IMR-90 (cell line): Measurements from ENCODE around the gene KCNS1. TPM values are rescaled to one million over a fixed set of nuclear protein-coding genes. Genes with fewer than 3 reads are reported as not detected.

Experiments used
- ATAC-seq: fragments of 200-7000 bp; cut with Tn5 transposase; 2 replicates; pipeline ENCODE4 v1.9.1; 2020; ENCODE audit warnings: low read depth, mild to moderate bottlenecking, moderate library complexity
- BruUV-seq: library from RNA; stranded (reverse); fragments of 400-500 nt; replicated peaks from 2 replicates; lab custom pipeline; 2021; lab: Mats Ljungman, UMichigan
- CTCF ChIA-PET: fragments of 300-600 bp; formaldehyde crosslinking; extraction: SDS; loops from one replicate; lab custom pipeline; 2021; ENCODE audit warnings: antibody characterized with exemption; lab: Yijun Ruan, JAX
- POLR2A ChIA-PET: fragments of 300-600 bp; sonication (Branson Sonifier 250); formaldehyde crosslinking; loops from one replicate; lab custom pipeline; 2022; ENCODE audit warnings: antibody characterized with exemption; ENCODE audit not compliant: unreplicated experiment; lab: Charles Lee
- DNase-seq: peaks from one replicate; pipeline ENCODE4 v3.0.0; 2013
- H2AFZ ChIP-seq: replicated peaks from 2 replicates; pipeline ENCODE3; 2013; ENCODE audit warnings: low read length, mild to moderate bottlenecking; ENCODE audit not compliant: poor library complexity
- H2AK5ac ChIP-seq: 2 replicates; pipeline ENCODE4 v1.6.1; 2013; ENCODE audit warnings: low read depth, low read length, inconsistent platforms
- H2AK9ac ChIP-seq: replicated peaks from 2 replicates; pipeline ENCODE3; 2013; ENCODE audit warnings: mild to moderate bottlenecking, low read depth, low read length, moderate library complexity; ENCODE audit not compliant: poor library complexity
- H2BK120ac ChIP-seq: 2 replicates; pipeline ENCODE4 v1.6.1; 2013; ENCODE audit warnings: low read depth, low read length, inconsistent platforms
- H2BK15ac ChIP-seq: 3 replicates; pipeline ENCODE4 v1.6.1; 2013; ENCODE audit warnings: low read depth, low read length, inconsistent platforms
- H2BK20ac ChIP-seq: 2 replicates; pipeline ENCODE4 v1.6.1; 2013; ENCODE audit warnings: low read depth, mild to moderate bottlenecking, inconsistent platforms, low read length, moderate library complexity
- H2BK5ac ChIP-seq: 2 replicates; pipeline ENCODE4 v1.6.1; 2013; ENCODE audit warnings: mild to moderate bottlenecking, low read depth, low read length, inconsistent platforms; ENCODE audit not compliant: poor library complexity, severe bottlenecking
- H3K14ac ChIP-seq: replicated peaks from 2 replicates; pipeline ENCODE4 v1.6.1; 2013; ENCODE audit warnings: low read depth, low read length, inconsistent platforms
- H3K18ac ChIP-seq: 2 replicates; pipeline ENCODE4 v1.6.1; 2013; ENCODE audit warnings: low read depth, low read length, control low read depth
- H3K23ac ChIP-seq: 2 replicates; pipeline ENCODE4 v1.6.1; 2013; ENCODE audit warnings: low read depth, low read length, inconsistent platforms
- H3K27ac ChIP-seq: 2 replicates; pipeline ENCODE4 v1.5.1; 2013; ENCODE audit warnings: mild to moderate bottlenecking, control low read depth, low read length; ENCODE audit not compliant: insufficient read depth
- H3K27me3 ChIP-seq: 2 replicates; pipeline ENCODE4 v1.6.1; 2013; ENCODE audit warnings: low read length; ENCODE audit not compliant: control insufficient read depth, insufficient read depth
- H3K36me3 ChIP-seq: 2 replicates; pipeline ENCODE4 v1.6.1; 2013; ENCODE audit warnings: low read length, mixed read lengths; ENCODE audit not compliant: control insufficient read depth, insufficient read depth
- H3K4ac ChIP-seq: 2 replicates; pipeline ENCODE4 v1.6.1; 2013; ENCODE audit warnings: low read depth, low read length, inconsistent platforms
- H3K4me1 ChIP-seq: 2 replicates; pipeline ENCODE4 v1.6.1; 2013; ENCODE audit warnings: low read length, mixed read lengths; ENCODE audit not compliant: control insufficient read depth, insufficient read depth
- H3K4me2 ChIP-seq: 2 replicates; pipeline ENCODE4 v1.6.1; 2013; ENCODE audit warnings: low read depth, mild to moderate bottlenecking, control low read depth, low read length, moderate library complexity
- H3K4me3 ChIP-seq: 2 replicates; pipeline ENCODE4 v1.5.1; 2013; ENCODE audit warnings: low read depth, mild to moderate bottlenecking, control low read depth, low read length, moderate library complexity; ENCODE audit not compliant: insufficient read depth
- H3K56ac ChIP-seq: 2 replicates; pipeline ENCODE4 v1.6.1; 2013; ENCODE audit warnings: low read length, inconsistent platforms; ENCODE audit not compliant: insufficient read depth; ENCODE audit errors: extremely low read depth
- H3K79me1 ChIP-seq, 2 experiments: 2 replicates each; pipeline ENCODE4 v1.6.1; 2013; ENCODE audit warnings: low read length in 2 of 2, inconsistent platforms in 1 of 2, low read depth in 1 of 2
- H3K9ac ChIP-seq: 2 replicates; pipeline ENCODE4 v1.6.1; 2013; ENCODE audit warnings: low read depth, low read length, control low read depth
- H3K9me1 ChIP-seq: 2 replicates; pipeline ENCODE4 v1.6.1; 2013; ENCODE audit warnings: low read length, inconsistent platforms; ENCODE audit not compliant: insufficient read depth
- H3K9me3 ChIP-seq: 2 replicates; pipeline ENCODE4 v1.6.1; 2013; ENCODE audit warnings: low read length; ENCODE audit not compliant: control insufficient read depth, insufficient read depth
- H4K20me1 ChIP-seq: 2 replicates; pipeline ENCODE4 v1.6.1; 2013; ENCODE audit warnings: low read length, inconsistent platforms; ENCODE audit not compliant: insufficient read depth
- H4K5ac ChIP-seq: 2 replicates; pipeline ENCODE4 v1.6.1; 2013; ENCODE audit warnings: mild to moderate bottlenecking, low read depth, low read length, control low read depth
- H4K8ac ChIP-seq, 2 experiments: 2 replicates each; pipeline ENCODE4 v1.6.1; 2013; ENCODE audit warnings: low read depth in 2 of 2, low read length in 2 of 2, control low read depth in 1 of 2, inconsistent platforms in 1 of 2
- H4K91ac ChIP-seq: 2 replicates; pipeline ENCODE4 v1.6.1; 2013; ENCODE audit warnings: low read depth, low read length, inconsistent platforms; ENCODE audit not compliant: insufficient read depth
- CHD1 ChIP-seq: IDR thresholded peaks from 2 replicates; pipeline ENCODE4 v1.6.1; 2012; ENCODE audit warnings: low read depth, low read length, improper control_type of control experiment
- ELK1 ChIP-seq: fragments of 150-350 bp; IDR thresholded peaks from 2 replicates; pipeline ENCODE4 v1.6.1; 2016; ENCODE audit warnings: low read depth, mild to moderate bottlenecking, low read length, moderate library complexity, borderline replicate concordance
- MXI1 ChIP-seq: IDR thresholded peaks from 2 replicates; pipeline ENCODE4 v1.6.1; 2012; ENCODE audit warnings: low read depth, mild to moderate bottlenecking, low read length, moderate library complexity, borderline replicate concordance
- WGBS, 2 experiments: methylation state at CpG; one replicate each; pipeline versions ENCODE4 v1.1.5 to v1.1.7; 2013; ENCODE audit warnings: missing lambda C conversion rate in 2 of 2; ENCODE audit not compliant: insufficient read length in 1 of 2; ENCODE audit errors: extremely low coverage in 2 of 2; 5-methylcytosine and 5-hydroxymethylcytosine counted together
- dilution Hi-C: fragments of 300-500 bp; cut with HindIII; formaldehyde crosslinking; loops from one replicate; pipeline ENCODE4 v1.14.3; 2018; ENCODE audit warnings: low sequenced_read_pairs; ENCODE audit not compliant: unreplicated experiment
- in situ Hi-C: fragments of 300-500 bp; cut with MboI; formaldehyde crosslinking; loops from 3 replicates; pipeline ENCODE4 v1.14.3; 2019; ENCODE audit warnings: low sequenced_read_pairs, inconsistent platforms, mixed read lengths
- intact Hi-C: fragments of 100-400 bp; cut with micrococcal nuclease; formaldehyde crosslinking; loops from 2 replicates; pipeline ENCODE4 v1.10.0; 2022
- polyA plus RNA-seq, 3 experiments: library from polyadenylated mRNA; depleted of rRNA; stranded (reverse); fragments of >200 nt; gene quantifications; 2 replicates each; pipeline ENCODE4 v1.2.3, GENCODE V29; 2012; ENCODE audit warnings: low replicate concordance in 1 of 3
- total RNA-seq: library from RNA; depleted of rRNA; stranded (reverse); fragments of >200 nt; gene quantifications from 2 replicates; pipeline ENCODE4 v1.2.3, GENCODE V29; 2012

The KCNS1 gene
- total and polyA plus RNA-seq, 2 of the 4 experiments (the other 2 are of a cell fraction), result 0.54 to 0.62 TPM

- in situ Hi-C loops (no loop called here), intact Hi-C loops (no loop called here), dilution Hi-C loops (no loop called here)
- Histone ChIP-seq H2BK120ac (no peak overlapping the region), H3K4me3 (no peak overlapping the region), H3K14ac (no peak overlapping the region), H3K4ac (no peak overlapping the region), H2BK5ac (no peak overlapping the region), H2AK5ac (no peak overlapping the region), H3K23ac (no peak overlapping the region), H3K18ac (no peak overlapping the region), H2AFZ (no peak overlapping the region), H3K9ac (no peak overlapping the region), H3K9me3 (no peaks in the 10 kb centered on the region), H3K79me1 (no peaks in the 10 kb centered on the region; a peak in 1 of 4 replicates), H4K91ac (no peak overlapping the region), H3K4me1 (peaks cover 9% of the 10 kb centered on the region), H3K27me3 (no peaks in the 10 kb centered on the region), H3K56ac (no peak overlapping the region), H4K5ac (no peak overlapping the region), H4K8ac (no peak overlapping the region), H3K36me3 (peaks cover 14% of the 10 kb centered on the region), H2AK9ac (no peak overlapping the region), H4K20me1 (no peaks in the 10 kb centered on the region), H3K9me1 (peaks cover 2% of the 10 kb centered on the region), H3K27ac (no peak overlapping the region), H3K4me2 (no peak overlapping the region), H2BK20ac (no peak overlapping the region), H2BK15ac (no peak overlapping the region)
- ChIA-PET CTCF (interaction anchor here (1.1 kb wide), 1 partner anchor 33 kb away, joined by 5 read pairs; no protein-coding TSS in a partner anchor), POLR2A (no interaction called here)
- no TSS peak for BruUV-seq
- TF ChIP-seq MXI1 (no peak), ELK1 (no peak), CHD1 (no peak)
- no peak for ATAC-seq
- 100% methylated on average over 1 of the region's 3 CpGs; no CpG with 5 or more reads in 1 of the 2 experiments for WGBS, 2 experiments
- DNase-seq, result no peak
Observed at GRCh38 chr20:45077559-45077958, 23.4 kb downstream of the KCNS1 start.
